ENCODE data around the gene GNRHR. TPM values are rescaled to one million over a fixed set of nuclear protein-coding genes. Genes with fewer than 3 reads are reported as not detected.
"Not testable (repeated sequence)": the region's sequence is repeated elsewhere in the genome, so short reads cannot be mapped to it uniquely, and the experiment has no call there.

The GNRHR gene
- total RNA-seq, 1 donor, result not detected

DNA sequence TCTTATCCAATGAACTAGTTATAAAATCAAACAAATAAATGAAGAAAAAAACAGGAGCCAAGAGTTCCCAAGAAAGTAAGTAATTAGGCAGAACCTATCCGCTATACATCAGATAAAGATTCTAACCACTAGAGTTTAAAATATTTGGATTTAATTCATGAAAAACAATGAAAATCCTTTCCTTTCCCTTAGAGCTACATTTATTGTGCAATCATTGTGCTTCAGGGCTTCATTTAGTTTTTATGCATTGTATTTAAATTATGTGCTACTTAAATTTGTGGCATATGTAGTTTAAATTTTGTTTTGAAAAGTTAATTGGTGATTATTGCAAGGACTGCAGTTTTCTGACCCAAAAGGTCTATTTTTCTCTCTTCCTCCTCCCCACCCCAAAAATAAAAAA lies 17.9 kb downstream of the GNRHR start:
- H3K4me3 ChIP-seq (ENCODE audit: low read depth, low read length), result no peak overlapping the region
- TF ChIP-seq, protein P1, sequence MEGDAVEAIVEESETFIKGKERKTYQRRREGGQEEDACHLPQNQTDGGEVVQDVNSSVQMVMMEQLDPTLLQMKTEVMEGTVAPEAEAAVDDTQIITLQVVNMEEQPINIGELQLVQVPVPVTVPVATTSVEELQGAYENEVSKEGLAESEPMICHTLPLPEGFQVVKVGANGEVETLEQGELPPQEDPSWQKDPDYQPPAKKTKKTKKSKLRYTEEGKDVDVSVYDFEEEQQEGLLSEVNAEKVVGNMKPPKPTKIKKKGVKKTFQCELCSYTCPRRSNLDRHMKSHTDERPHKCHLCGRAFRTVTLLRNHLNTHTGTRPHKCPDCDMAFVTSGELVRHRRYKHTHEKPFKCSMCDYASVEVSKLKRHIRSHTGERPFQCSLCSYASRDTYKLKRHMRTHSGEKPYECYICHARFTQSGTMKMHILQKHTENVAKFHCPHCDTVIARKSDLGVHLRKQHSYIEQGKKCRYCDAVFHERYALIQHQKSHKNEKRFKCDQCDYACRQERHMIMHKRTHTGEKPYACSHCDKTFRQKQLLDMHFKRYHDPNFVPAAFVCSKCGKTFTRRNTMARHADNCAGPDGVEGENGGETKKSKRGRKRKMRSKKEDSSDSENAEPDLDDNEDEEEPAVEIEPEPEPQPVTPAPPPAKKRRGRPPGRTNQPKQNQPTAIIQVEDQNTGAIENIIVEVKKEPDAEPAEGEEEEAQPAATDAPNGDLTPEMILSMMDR (IDR thresholded peaks at IDR 0.05; ENCODE audit: insufficient read depth, low read length), result no peak
- no peak for DNase-seq (ENCODE audit: low read depth)

DNA sequence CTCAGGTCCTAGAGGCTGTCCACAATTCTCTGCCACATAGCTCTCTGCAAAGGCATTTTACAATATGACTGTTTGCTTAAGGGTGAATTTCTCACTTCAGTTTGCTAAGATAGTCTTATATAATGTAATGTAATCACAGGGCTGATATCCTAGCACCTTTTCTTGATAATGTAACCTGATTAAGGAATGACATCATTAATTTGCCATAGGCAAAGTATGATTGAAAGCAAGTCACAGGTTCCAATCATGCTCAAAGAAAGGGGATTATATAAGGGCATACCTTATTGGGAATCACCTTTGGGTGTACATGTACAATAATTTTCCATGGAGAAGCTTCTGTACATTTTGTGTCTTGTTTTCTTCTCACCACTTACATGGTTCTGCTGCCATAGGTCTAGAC lies 18.9 kb downstream of the GNRHR start:
- TF ChIP-seq, protein P1 (IDR thresholded peaks at IDR 0.05; ENCODE audit: insufficient read depth, low read length), result no peak
- DNase-seq (ENCODE audit: low read depth), result no peak
- no peak overlapping the region for H3K4me3 ChIP-seq (ENCODE audit: low read depth, low read length)

DNA sequence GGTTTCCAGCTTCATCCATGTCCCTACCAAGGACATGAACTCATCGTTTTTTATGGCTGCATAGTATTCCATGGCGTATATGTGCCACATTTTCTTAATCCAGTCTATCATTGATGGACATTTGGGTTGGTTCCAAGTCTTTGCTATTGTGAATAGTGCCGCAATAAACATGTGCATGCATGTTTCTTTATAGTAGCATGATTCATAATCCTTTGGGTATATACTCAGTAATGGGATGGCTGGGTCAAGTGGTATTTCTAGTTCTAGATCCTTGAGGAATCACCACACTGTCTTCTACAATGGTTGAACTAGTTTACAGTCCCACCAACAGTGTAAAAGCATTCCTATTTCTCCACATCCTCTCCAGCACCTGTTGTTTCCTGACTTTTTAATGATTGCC lies 23.7 kb downstream of the GNRHR start:
- not testable (repeated sequence) for DNase-seq (ENCODE audit: low read depth); H3K4me3 ChIP-seq (ENCODE audit: low read depth, low read length)

DNA sequence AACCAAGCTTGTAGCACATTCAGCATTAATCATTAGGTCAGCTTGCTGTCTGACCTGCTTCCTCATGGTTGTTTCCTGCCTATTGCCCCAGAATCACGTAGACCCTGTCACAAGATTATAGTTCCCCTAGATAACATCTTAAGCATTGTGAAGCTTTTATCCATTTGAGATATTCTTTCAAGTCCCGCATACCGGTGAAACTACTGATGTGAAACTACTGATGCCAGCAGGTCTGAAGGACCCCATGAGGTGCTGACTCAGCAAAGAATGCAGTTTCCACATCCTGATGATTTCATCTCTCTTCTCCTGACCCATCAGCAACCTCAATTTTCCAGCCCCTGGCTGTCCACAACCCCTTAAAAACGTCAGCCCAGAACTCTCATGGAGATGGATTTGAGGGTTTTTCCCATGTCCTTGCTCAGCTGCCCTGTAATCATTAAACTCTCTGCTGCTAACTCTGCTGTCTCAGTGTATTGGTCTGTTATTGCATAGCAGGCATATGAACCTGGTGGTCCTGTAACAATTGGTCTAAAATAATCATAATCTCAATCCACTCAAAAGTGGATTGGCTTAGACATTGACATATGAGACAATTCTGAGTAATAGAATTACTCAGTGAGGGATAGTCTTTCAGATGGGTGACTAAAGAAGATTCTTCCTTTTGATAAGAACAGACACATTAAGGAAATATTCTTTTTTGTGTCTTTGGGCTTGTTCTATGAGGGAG lies 26.9 kb downstream of the GNRHR start:
- DNase-seq (ENCODE audit: low read depth), result peak; percentile 61
- no peak overlapping the region for H3K4me3 ChIP-seq (ENCODE audit: low read depth, low read length)
- TF ChIP-seq, protein P1 (IDR thresholded peaks at IDR 0.05; ENCODE audit: insufficient read depth, low read length), result no peak

DNA sequence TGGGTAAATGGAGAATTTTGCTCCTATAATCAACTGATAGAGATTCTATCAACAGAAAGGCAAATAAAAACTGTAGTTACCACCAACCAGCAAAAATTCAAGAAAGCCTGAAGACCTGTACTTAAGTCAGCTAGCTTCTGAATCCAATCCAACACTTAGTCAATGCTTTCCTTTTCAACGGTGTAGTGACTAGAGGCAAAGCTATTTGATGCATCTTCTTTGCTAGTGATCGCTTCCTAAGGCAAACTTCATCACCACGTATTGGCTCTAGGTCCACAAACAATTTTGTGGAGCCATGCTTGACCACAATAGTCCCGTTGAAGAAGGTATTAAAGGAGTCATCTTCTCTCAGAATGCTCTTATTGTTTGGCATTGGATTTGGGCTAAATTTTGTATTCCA lies 28.2 kb downstream of the GNRHR start:
- H3K4me3 ChIP-seq (ENCODE audit: low read depth, low read length), result no peak overlapping the region
- TF ChIP-seq, protein P1 (IDR thresholded peaks at IDR 0.05; ENCODE audit: insufficient read depth, low read length), result no peak
- DNase-seq (ENCODE audit: low read depth), result peak; percentile 35

DNA sequence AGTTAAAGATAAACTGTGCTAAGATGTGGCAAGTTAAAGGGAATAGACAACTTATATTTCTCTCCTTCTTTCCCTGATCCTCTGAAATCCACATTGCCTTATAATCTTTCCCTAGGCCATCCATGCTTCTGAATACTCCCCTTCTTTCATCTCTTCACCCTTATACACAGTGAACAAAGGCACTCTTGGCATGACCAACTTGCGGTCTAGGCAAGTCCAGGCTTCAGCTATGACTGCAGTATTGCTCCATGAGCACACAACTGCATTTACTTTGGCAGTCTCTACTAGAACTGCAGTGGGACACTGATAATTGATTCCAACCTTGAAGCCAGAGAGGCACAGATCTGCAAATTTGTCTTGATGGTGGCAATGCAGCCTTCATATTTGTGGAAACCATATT lies 29.1 kb downstream of the GNRHR start:
- peak; percentile 33 for DNase-seq (ENCODE audit: low read depth)
- no peak overlapping the region for H3K4me3 ChIP-seq (ENCODE audit: low read depth, low read length)
- TF ChIP-seq, protein P1 (IDR thresholded peaks at IDR 0.05; ENCODE audit: insufficient read depth, low read length), result no peak

DNA sequence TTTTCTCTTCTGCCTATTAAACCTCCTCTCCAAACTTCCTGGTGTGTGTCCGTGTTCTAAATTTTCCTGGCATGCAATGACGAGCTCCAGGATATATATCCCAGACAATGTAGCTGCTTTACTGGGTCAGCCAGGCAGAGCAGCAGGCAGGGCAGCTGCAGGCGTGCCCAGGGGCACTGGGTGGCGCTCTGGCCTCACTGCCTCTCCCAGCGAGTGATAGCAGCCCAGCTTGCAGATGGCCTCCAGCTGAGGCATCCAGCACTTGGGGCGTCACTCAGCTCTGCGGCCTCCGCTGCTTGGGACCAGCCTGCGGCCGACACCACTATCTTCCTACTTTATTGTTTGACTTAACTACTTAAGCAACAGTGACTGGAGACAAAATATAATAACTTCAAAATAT lies 30.2 kb downstream of the GNRHR start:
- TF ChIP-seq, protein P1 (IDR thresholded peaks at IDR 0.05; ENCODE audit: insufficient read depth, low read length), result no peak
- no peak for DNase-seq (ENCODE audit: low read depth)
- no peak overlapping the region for H3K4me3 ChIP-seq (ENCODE audit: low read depth, low read length)
